ENCODE data around the gene TRPM7.

- no peak for TF ChIP-seq PKNOX1 (IDR thresholded peaks at IDR 0.05)
- TF ChIP-seq FOXA1 (IDR thresholded peaks at IDR 0.05) = no peak
- TF ChIP-seq CTBP1 (IDR thresholded peaks at IDR 0.05; ENCODE audit: borderline replicate concordance) = no peak
- no peak for TF ChIP-seq FOXM1 (IDR thresholded peaks at IDR 0.05; ENCODE audit: borderline replicate concordance)
- TF ChIP-seq L3MBTL2 (conservative IDR thresholded peaks at IDR 0.05) = no peak
- no peak for TF ChIP-seq ZNF384 (IDR thresholded peaks at IDR 0.05)
- TF ChIP-seq TARDBP (IDR thresholded peaks at IDR 0.05) = no peak
- TF ChIP-seq SP1 (IDR thresholded peaks at IDR 0.05) = no peak
- no peak for TF ChIP-seq ARNT (IDR thresholded peaks at IDR 0.05)
Measured at GRCh38 chr15:50718700-50719125, 32.1 kb upstream of the TRPM7 start.

Data from HEK293T (cell line).